Measurements from ENCODE around the gene ISG15. TPM values are rescaled to one million over a fixed set of nuclear protein-coding genes. Genes with fewer than 3 reads are reported as not detected.

Gene ISG15
- total RNA-seq, 1 experiment from 2014 or later = 140 TPM

- H3K9ac ChIP-seq (ENCODE audit: low read length) = no peak within 1 kb of the TSS
- no peaks in the 10 kb centered on the region for H3K79me2 ChIP-seq (ENCODE audit: insufficient read depth, low read length)
- no peaks in the 10 kb centered on the region for H3K9me3 ChIP-seq (ENCODE audit: control insufficient read depth in 1 of 2, insufficient read depth in 1 of 2, low read depth in 1 of 2, low read length in 2 of 2)
- RAD21 ChIA-PET (ENCODE audit: low non-redundant PET in 1 of 2, low total read pairs in 2 of 2, uncharacterized antibody in 2 of 2, unreplicated experiment in 2 of 2) = no interaction called here
- H3K9me2 ChIP-seq (ENCODE audit: insufficient read depth) = no peaks in the 10 kb centered on the region
- peaks cover 2 to 5% of the 10 kb centered on the region in 2 experiments; a peak in 1 of 4 replicates for H3K4me1 ChIP-seq (ENCODE audit: control insufficient read depth in 1 of 2, insufficient read depth in 2 of 2, low read length in 2 of 2)
- H2AFZ ChIP-seq (ENCODE audit: low read depth, low read length, poor library complexity, severe bottlenecking) = no peak within 1 kb of the TSS
- ATAC-seq = no peak
- CTCF ChIA-PET = interaction anchor here (2.8 kb wide), 1 partner anchor 82 kb away, joined by 18 read pairs; no protein-coding TSS in a partner anchor
- no TSS peak for BruUV-seq (replicated peaks)
- no peaks in the 10 kb centered on the region for H3K36me3 ChIP-seq (ENCODE audit: control insufficient read depth in 1 of 2, insufficient read depth in 2 of 2, low read length in 2 of 2)
- H3K27me3 ChIP-seq (ENCODE audit: insufficient read depth, low read length) = no peaks in the 10 kb centered on the region
- no peak within 1 kb of the TSS for H3K27ac ChIP-seq (ENCODE audit: low read depth, low read length)
- no peak within 1 kb of the TSS for H3K4me3 ChIP-seq (replicated peaks in 1 of 2; ENCODE audit: low read depth in 1 of 2, low read length in 2 of 2)
- H3K4me2 ChIP-seq (ENCODE audit: low read length) = no peak within 1 kb of the TSS
- TF ChIP-seq EGR1 (IDR thresholded peaks at IDR 0.05; ENCODE audit: low read depth) (no peak), EZH2phosphoT487 (IDR thresholded peaks at IDR 0.05; ENCODE audit: borderline replicate concordance) (no peak), JUND (IDR thresholded peaks at IDR 0.05) (no peak), TCF7L2 (IDR thresholded peaks at IDR 0.05; ENCODE audit: borderline replicate concordance, extremely low read depth, insufficient read depth, insufficient read length) (no peak), POLR2AphosphoS5 (IDR thresholded peaks at IDR 0.05; ENCODE audit: low read depth, low read length) (no peak)
- TF ChIP-seq, protein P1, sequence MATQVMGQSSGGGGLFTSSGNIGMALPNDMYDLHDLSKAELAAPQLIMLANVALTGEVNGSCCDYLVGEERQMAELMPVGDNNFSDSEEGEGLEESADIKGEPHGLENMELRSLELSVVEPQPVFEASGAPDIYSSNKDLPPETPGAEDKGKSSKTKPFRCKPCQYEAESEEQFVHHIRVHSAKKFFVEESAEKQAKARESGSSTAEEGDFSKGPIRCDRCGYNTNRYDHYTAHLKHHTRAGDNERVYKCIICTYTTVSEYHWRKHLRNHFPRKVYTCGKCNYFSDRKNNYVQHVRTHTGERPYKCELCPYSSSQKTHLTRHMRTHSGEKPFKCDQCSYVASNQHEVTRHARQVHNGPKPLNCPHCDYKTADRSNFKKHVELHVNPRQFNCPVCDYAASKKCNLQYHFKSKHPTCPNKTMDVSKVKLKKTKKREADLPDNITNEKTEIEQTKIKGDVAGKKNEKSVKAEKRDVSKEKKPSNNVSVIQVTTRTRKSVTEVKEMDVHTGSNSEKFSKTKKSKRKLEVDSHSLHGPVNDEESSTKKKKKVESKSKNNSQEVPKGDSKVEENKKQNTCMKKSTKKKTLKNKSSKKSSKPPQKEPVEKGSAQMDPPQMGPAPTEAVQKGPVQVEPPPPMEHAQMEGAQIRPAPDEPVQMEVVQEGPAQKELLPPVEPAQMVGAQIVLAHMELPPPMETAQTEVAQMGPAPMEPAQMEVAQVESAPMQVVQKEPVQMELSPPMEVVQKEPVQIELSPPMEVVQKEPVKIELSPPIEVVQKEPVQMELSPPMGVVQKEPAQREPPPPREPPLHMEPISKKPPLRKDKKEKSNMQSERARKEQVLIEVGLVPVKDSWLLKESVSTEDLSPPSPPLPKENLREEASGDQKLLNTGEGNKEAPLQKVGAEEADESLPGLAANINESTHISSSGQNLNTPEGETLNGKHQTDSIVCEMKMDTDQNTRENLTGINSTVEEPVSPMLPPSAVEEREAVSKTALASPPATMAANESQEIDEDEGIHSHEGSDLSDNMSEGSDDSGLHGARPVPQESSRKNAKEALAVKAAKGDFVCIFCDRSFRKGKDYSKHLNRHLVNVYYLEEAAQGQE (IDR thresholded peaks at IDR 0.05; ENCODE audit: low read depth) = no peak
- POLR2A ChIA-PET = no interaction called here
- intact Hi-C loops (cut with micrococcal nuclease) = loop anchor here (5.0 kb wide), 1 partner anchor 80 kb away; no protein-coding TSS in a partner anchor
- H4K20me1 ChIP-seq (ENCODE audit: insufficient read depth) = no peaks in the 10 kb centered on the region
- no peak for DNase-seq (ENCODE audit: low read depth, low spot score)
These were observed 31.2 kb upstream of the ISG15 start, which contains the start of gene PERM1 for GRCh38 chr1:981955-982558. Gene PERM1 (minus strand): TSS chr1:982093. CDS start chr1:981029, 1,064 bp downstream.
